Lung (tissue), 12 donors: ENCODE measurements around the gene BRAT1. TPM values are rescaled to one million over a fixed set of nuclear protein-coding genes. Genes with fewer than 3 reads are reported as not detected.
A peak's percentile ranks its signal among the peaks of the same experiment; 100 is the strongest.

Source experiments
- ATAC-seq: fragments of 200-7000 bp; cut with Tn5 transposase; one replicate; pipeline ENCODE4 v1.9.1; 2020; ENCODE audit warnings: moderate number of reproducible peaks; ENCODE audit not compliant: insufficient read depth, low FRiP score
- DNase-seq, 3 donors: peaks; one replicate each; pipeline ENCODE4 v3.0.0-alpha.2; 2013 to 2017
- H3K27ac ChIP-seq, 2 donors: one replicate each; pipeline ENCODE4 v1.5.1; 2013; ENCODE audit warnings: mild to moderate bottlenecking in 2 of 2, moderate library complexity in 2 of 2, control low read depth in 1 of 2, inconsistent platforms in 1 of 2, low read depth in 1 of 2, low read length in 1 of 2
- H3K27me3 ChIP-seq, 3 donors: one replicate each; pipeline ENCODE4 v1.5.1; 2013; ENCODE audit warnings: low read length in 2 of 3; ENCODE audit not compliant: control insufficient read depth in 3 of 3, insufficient read depth in 3 of 3
- H3K36me3 ChIP-seq, 4 donors: one replicate each; pipeline ENCODE4 v1.5.1; 2013; ENCODE audit warnings: low read length in 4 of 4, mild to moderate bottlenecking in 1 of 4, moderate library complexity in 1 of 4; ENCODE audit not compliant: control insufficient read depth in 4 of 4, insufficient read depth in 4 of 4
- H3K4me1 ChIP-seq, 5 donors: one replicate each; pipeline ENCODE4 v1.5.1; 2013; ENCODE audit warnings: low read length in 5 of 5, mild to moderate bottlenecking in 2 of 5, moderate library complexity in 1 of 5; ENCODE audit not compliant: control insufficient read depth in 5 of 5, insufficient read depth in 5 of 5
- H3K4me3 ChIP-seq: one replicate; pipeline ENCODE4 v1.5.1; 2013; ENCODE audit warnings: mild to moderate bottlenecking, control low read depth, moderate library complexity
- H3K9ac ChIP-seq, 2 donors: one replicate each; pipeline ENCODE4 v1.5.1; 2013; ENCODE audit warnings: low read length in 2 of 2, control low read depth in 1 of 2; ENCODE audit not compliant: insufficient read depth in 1 of 2
- H3K9me3 ChIP-seq, 4 donors: one replicate each; pipeline ENCODE4 v1.5.1; 2013; ENCODE audit warnings: low read length in 3 of 4, mild to moderate bottlenecking in 1 of 4, moderate library complexity in 1 of 4; ENCODE audit not compliant: control insufficient read depth in 4 of 4, insufficient read depth in 3 of 4
- CTCF ChIP-seq: IDR thresholded peaks from 2 replicates; pipeline ENCODE4 v1.5.1; 2012; ENCODE audit warnings: mild to moderate bottlenecking; ENCODE audit errors: control extremely low read depth, extremely low read depth
- WGBS, 2 donors: extraction: QIAGEN DNeasy Blood & Tissue Kit; methylation state at CpG; one replicate each; pipeline ENCODE4 v1.1.7; 2013; 5-methylcytosine and 5-hydroxymethylcytosine counted together
- polyA plus RNA-seq, 2 donors: library from polyadenylated mRNA; stranded (reverse); fragments of 200-250 nt; gene quantifications; one replicate each; pipeline ENCODE4 v1.2.1, GENCODE V29; 2013
- total RNA-seq, 2 donors: library from RNA; depleted of rRNA in 1 of 2; stranded (reverse); fragments of >200 nt in 1 of 2; gene quantifications; one replicate each; pipeline ENCODE4 v1.2.1, GENCODE V29; 2014 to 2021
- donor health status: control.
- donor health status: control.
- donor health status: Bipolar disorder and iron deficiency.
- donor health status: healthy.
- donor health status: DM: yes; HTN: yes; CAD: no.

BRAT1 gene
- total and polyA plus RNA-seq, 4 donors: 23.2 to 30.4 (median 29.1) TPM

- H3K9ac ChIP-seq: no peak overlapping the region
- H3K4me3 ChIP-seq: no peak overlapping the region
- H3K4me1 ChIP-seq: peaks cover 0 to 43% (median 17%) of the 10 kb centered on the region in 5 donors
- ATAC-seq (no peak), DNase-seq (peak in 2 of 3 donors; percentile 46 to 57)
- WGBS, 2 donors: 4 to 7% methylated on average over 26 to 41 of the region's 41 CpGs
- peak overlapping the region in 1 of 2 donors; percentile 54 for H3K27ac ChIP-seq
- no peak for TF ChIP-seq CTCF
- H3K9me3 ChIP-seq: no peaks in the 10 kb centered on the region
- no peaks in the 10 kb centered on the region for H3K36me3 ChIP-seq
- peaks cover 0 to 5% (median 0%) of the 10 kb centered on the region in 3 donors for H3K27me3 ChIP-seq
These were observed 36.6 kb downstream of the BRAT1 start for GRCh38 chr7:2518737-2519118.

DNA sequence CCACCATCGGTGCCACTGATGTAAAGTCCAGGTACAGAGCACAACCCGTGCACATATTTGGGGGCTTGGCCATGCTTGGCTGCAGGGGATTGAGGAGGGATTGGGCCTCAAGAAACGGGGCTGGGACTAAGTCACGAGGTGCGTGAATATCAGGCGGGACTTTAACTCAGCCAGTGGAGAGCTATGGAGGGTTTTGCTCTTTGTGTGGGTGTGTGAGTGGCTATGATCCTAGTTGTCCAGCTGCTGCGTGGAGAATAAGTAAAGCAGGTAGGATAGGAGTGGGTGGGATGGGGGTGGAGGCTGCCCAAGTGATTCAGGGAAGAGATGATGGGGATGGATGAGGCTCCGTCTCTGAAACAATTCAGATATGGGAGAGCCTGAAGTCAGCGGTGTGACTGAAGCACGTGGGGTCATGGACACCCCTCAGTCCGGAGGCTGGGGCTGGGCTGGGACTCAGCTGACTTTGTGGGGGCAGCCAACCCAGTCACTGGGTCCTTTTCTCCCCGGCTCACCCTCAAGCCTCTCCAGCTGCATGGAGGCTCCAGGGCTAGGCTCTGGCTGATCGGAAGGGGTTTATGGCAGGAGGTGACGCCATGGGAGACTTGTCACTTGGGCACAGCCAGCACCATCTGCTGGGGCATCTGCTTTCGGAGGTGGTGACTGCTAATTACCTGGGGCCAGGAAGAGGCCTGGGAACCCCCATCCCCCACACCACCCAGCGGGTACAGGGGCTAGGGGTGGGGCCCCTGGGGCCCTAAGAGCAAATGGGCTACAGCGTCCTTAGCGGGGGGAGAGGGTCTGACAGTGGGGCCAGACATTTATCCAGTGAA lies 37.4 kb downstream of the BRAT1 start:
- Histone ChIP-seq H3K4me3 (no peak overlapping the region), H3K27ac (no peak overlapping the region), H3K9me3 (no peaks in the 10 kb centered on the region), H3K9ac (no peak overlapping the region), H3K4me1 (peaks cover 0 to 35% (median 12%) of the 10 kb centered on the region in 5 donors), H3K27me3 (peaks cover 0 to 5% (median 0%) of the 10 kb centered on the region in 3 donors), H3K36me3 (no peaks in the 10 kb centered on the region)
- TF ChIP-seq CTCF: no peak
- whole genome bisulfite sequencing, 2 donors: 82 to 90% methylated on average over 18 of the region's 18 CpGs
- no peak for ATAC-seq
- DNase-seq: no peak

GRCh38 chr7:2517026-2517425 lies 38.3 kb downstream of the BRAT1 start:
- H3K4me3 ChIP-seq: no peak overlapping the region
- DNase-seq: no peak
- H3K9me3 ChIP-seq: no peaks in the 10 kb centered on the region
- peaks cover 0 to 33% (median 10%) of the 10 kb centered on the region in 5 donors for H3K4me1 ChIP-seq
- no peak overlapping the region for H3K9ac ChIP-seq
- no peak for TF ChIP-seq CTCF
- ATAC-seq: no peak
- no peaks in the 10 kb centered on the region for H3K36me3 ChIP-seq
- H3K27ac ChIP-seq: no peak overlapping the region
- peaks cover 0 to 5% (median 0%) of the 10 kb centered on the region in 3 donors for H3K27me3 ChIP-seq
- WGBS, 2 donors: 71 to 83% methylated on average over 8 of the region's 8 CpGs
